H1 (cell line): Measurements from ENCODE around the gene CYTIP.

Experiments used
- EGR1 ChIP-seq: IDR thresholded peaks from 2 replicates; pipeline ENCODE4 v1.6.1; 2011; ENCODE audit warnings: low read depth, low read length, borderline replicate concordance
- EZH2 ChIP-seq: fragments of 200-600 bp; sonication (generic); IDR thresholded peaks from 2 replicates; pipeline ENCODE4 v1.7.1; 2012; ENCODE audit warnings: low read depth, mild to moderate bottlenecking, moderate library complexity, low read length, inconsistent platforms; ENCODE audit not compliant: severe bottlenecking
- POLR2A ChIP-seq, 2 experiments: IDR thresholded peaks; 1 replicate in 1 of 2; 2 replicates in 1 of 2; pipeline ENCODE4 v1.6.1; 2011; ENCODE audit warnings: low read depth in 2 of 2, low read length in 2 of 2, mild to moderate bottlenecking in 2 of 2; ENCODE audit errors: control extremely low read depth in 1 of 2
- ZNF274 ChIP-seq: IDR thresholded peaks from 2 replicates; pipeline ENCODE4 v1.7.0; 2012; ENCODE audit warnings: low read length, borderline replicate concordance; ENCODE audit errors: extremely low read depth

DNA sequence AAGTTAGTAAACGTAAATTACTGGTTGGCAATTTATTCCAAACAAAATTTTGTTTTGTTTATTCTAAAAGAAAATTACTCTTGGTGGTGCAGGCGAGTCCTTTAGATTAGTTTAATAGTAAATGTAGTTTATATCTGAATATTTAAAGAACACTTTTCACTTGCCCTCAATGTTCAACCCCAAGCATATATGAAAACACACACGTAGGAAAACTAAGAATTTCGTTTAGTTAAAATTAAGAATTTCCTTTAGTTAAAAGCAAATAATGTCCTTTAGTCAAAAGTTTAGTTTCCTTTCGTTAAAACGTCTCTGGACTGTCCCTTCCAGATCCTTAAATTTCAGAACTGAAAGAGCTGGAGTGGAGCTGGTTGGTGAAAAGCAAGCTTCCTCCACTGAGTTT, 19.1 kb upstream of the CYTIP start:
- no peak for TF ChIP-seq POLR2A (IDR thresholded peaks at IDR 0.05; ENCODE audit: control extremely low read depth in 1 of 2, low read depth in 2 of 2, low read length in 2 of 2)
- TF ChIP-seq EGR1: no peak
- no peak for TF ChIP-seq ZNF274
- no peak for TF ChIP-seq EZH2
